M059J (cell line): ENCODE measurements around the gene CIDEB. TPM values are rescaled to one million over a fixed set of nuclear protein-coding genes. Genes with fewer than 3 reads are reported as not detected.

Experiments used
- DNase-seq: peaks from one replicate; pipeline ENCODE4 v3.0.0-alpha.2; 2012; ENCODE audit warnings: low read depth
- total RNA-seq: library from RNA; depleted of rRNA; stranded (reverse); fragments of >200 nt; shearing (Covaris generic); gene quantifications from 2 replicates; pipeline ENCODE4 v1.2.3, GENCODE V29; 2014

The CIDEB gene
- total RNA-seq, 1 experiment from 2014 or later, result not detected

- DNase-seq, result no peak
Observed at GRCh38 chr14:24312736-24313507, 5.1 kb upstream of the CIDEB start.

DNA sequence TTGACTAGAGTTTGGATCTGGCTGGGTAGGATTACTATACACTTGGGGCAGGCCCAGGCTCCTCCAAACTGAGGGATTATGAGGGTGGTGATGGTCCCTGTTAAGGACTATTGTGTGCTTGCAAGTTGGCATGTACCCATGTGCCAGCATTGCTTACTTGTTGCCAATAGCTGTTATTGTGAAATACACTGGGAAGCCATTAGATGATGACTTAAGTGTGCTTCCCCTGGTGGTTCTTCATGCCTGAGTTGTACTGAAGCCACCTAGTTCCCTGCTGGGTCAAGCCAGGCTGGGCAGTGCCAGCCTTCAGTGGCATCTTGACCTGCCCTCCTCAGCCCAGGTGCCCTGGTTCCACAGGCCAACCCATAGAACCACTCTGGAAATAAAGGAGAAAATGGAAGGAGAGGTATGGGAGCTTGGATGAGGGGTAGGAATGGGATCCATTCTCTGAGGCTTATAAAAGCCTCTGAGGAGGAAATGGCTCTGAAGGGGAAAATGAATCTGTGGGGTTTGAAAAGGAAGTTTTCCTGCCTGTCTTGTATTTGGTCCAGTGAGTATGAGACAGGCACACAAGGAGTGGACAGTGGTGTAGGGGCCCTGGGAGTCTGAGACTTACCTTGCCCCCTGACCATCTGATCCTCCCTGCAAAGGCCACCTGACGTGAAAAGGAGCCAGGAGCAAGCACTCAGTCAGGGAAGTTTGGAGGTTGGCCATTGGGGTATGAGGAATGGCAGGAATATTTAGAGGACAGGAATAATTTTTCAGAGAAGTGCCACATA is 4.2 kb upstream of the CIDEB start:
- no peak for DNase-seq

DNA sequence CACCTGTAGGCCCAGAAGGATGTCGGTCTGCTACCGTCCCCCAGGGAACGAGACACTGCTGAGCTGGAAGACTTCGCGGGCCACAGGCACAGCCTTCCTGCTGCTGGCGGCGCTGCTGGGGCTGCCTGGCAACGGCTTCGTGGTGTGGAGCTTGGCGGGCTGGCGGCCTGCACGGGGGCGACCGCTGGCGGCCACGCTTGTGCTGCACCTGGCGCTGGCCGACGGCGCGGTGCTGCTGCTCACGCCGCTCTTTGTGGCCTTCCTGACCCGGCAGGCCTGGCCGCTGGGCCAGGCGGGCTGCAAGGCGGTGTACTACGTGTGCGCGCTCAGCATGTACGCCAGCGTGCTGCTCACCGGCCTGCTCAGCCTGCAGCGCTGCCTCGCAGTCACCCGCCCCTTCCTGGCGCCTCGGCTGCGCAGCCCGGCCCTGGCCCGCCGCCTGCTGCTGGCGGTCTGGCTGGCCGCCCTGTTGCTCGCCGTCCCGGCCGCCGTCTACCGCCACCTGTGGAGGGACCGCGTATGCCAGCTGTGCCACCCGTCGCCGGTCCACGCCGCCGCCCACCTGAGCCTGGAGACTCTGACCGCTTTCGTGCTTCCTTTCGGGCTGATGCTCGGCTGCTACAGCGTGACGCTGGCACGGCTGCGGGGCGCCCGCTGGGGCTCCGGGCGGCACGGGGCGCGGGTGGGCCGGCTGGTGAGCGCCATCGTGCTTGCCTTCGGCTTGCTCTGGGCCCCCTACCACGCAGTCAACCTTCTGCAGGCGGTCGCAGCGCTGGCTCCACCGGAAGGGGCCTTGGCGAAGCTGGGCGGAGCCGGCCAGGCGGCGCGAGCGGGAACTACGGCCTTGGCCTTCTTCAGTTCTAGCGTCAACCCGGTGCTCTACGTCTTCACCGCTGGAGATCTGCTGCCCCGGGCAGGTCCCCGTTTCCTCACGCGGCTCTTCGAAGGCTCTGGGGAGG is 3.1 kb upstream of the CIDEB start, which contains the start of gene LTB4R:
Gene LTB4R, plus strand, starts transcription at position 857 of the 959 bp plus-strand sequence. CDS start 4,150 bp downstream, outside the sequence.
- DNase-seq, result no peak

DNA sequence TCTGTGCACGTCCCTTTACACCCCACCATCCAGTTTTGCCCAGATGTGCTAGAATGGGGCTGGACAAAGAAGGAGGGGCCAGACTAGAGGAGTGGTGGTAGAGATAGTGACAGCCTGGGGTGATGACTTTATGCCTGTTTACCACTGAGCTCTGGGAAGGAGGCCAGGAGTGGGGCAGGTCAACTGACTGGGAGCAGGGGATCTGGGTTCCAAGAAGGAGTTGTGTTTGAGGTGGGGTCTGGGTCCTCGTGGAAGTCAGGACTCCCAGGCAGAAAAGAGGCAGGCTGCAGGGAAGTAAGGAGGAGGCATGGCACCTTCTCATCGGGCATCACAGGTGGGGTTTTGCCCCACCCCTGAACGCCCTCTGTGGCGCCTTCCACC is 2.5 kb upstream of the CIDEB start:
- no peak for DNase-seq

DNA sequence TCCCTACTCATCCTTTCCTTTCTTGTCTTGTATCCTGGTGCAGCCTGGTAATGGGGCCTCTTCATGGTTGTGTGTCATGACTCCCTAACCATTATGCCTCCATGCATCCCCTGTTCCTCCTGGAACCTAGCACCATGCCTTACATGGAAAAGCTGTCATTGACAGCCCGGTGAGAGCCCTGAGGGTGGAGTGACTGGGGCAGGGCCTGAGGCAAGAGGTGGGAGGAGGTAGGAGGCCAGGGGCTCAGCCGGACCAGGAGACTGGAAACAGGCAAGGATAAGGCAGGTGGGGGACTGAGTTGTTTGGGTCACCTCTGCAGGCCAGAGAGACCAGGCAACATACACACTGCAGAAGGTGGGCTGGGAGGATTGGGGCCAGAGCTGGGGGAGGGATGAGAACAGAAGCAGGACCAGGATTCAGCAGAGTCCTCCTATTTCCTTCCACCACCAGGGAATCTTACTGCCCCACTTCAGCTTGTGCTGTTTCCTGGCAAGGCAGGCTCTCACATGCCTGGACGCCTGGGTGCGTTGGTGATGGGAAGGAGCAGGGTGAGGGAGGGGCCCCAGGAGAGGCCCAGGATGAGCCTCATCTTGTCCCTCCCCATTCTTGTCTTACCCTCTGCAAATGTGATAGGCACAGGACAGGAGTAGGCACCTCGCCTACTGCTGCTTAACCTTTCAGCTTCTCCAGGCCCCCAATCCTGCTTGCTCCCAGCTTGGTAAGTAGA is 1.9 kb upstream of the CIDEB start, which contains the start of gene LTB4R2:
Gene LTB4R2, plus strand, starts transcription at position 603 of the 727 bp plus-strand sequence. CDS start 525 bp downstream, outside the sequence.
- DNase-seq, result no peak

GRCh38 chr14:24308342-24309124 is 756 bp upstream of the CIDEB start:
- DNase-seq, result no peak

DNA sequence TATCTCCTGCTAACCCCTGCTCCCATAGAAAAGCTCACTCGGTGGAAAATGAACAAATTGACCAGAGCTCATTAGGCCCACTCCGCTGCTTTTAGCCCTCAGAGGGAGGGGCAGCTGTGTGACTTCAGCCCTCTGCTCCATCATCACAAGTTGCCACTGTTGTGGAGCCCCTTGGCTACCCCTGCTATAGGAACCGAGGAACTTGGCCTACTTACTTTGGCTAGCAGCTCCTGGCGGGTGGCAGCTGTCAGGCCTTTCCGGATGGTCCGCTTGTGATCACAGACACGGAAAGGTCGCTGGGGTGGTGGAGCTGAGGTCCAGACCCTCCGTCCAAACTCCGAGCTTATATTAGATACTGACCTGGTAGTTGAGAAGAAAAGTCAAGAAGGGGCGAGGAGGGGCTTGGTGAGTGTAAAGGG is 612 bp downstream of the CIDEB start:
- no peak for DNase-seq

DNA sequence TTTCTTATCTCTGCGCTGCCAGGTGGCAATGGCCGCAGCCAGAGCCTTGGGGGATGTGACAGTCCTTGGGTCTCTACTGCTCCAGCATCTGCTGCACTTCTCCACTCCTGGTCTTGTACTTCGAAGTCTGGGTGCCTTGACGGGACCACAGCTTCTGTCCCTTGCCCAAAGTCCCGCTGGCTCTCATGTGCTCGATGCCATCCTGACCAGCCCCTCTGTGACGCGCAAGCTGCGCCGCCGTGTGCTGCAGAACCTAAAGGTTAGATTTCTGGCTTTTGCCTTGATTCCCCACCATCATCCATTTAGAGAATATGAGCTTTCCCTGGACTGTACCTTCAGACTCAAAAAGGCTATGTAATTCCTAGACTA is 3.8 kb downstream of the CIDEB start:
- DNase-seq, result no peak

DNA sequence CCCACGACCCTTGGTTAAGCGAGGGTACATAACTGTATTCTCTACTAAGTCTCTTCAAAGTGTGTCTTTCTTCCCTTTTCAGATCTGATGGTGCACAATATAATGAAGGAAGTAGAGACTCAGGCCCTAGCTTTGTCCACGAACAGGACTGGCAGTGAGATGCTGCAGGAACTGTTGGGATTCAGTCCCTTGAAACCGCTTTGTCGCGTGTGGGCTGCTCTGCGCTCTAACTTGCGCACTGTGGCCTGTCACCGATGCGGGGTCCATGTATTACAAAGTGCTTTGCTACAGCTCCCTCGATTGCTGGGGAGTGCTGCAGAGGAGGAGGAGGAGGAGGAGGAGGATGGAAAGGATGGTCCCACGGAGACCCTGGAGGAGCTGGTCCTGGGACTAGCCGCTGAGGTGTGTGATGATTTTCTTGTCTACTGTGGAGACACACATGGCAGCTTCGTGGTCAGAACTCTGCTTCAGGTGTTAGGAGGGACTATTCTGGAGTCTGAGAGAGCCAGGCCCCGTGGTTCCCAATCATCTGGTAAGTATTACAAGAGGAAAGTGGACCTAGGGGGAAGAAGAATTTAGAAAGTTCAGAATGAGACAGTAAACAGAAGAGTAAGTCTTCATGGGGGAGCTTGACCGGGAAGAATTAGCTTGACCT is 7.3 kb downstream of the CIDEB start:
- no peak for DNase-seq

- peak; percentile 83 for DNase-seq
Observed at GRCh38 chr14:24299255-24300191, 8.3 kb downstream of the CIDEB start, which contains the start of the genes DHRS1 and NOP9. TSS of gene DHRS1 (minus strand) at chr14:24299780. CDS start at chr14:24299106, 674 bp downstream. TSS of gene NOP9 (plus strand) at chr14:24299850. CDS start at chr14:24299955, 105 bp downstream.

- DNase-seq, result peak; percentile 95
Observed at GRCh38 chr14:24298892-24299254, 8.9 kb downstream of the CIDEB start.

- DNase-seq, result peak; percentile 42
Observed at GRCh38 chr14:24297190-24297964, 10.4 kb downstream of the CIDEB start.

DNA sequence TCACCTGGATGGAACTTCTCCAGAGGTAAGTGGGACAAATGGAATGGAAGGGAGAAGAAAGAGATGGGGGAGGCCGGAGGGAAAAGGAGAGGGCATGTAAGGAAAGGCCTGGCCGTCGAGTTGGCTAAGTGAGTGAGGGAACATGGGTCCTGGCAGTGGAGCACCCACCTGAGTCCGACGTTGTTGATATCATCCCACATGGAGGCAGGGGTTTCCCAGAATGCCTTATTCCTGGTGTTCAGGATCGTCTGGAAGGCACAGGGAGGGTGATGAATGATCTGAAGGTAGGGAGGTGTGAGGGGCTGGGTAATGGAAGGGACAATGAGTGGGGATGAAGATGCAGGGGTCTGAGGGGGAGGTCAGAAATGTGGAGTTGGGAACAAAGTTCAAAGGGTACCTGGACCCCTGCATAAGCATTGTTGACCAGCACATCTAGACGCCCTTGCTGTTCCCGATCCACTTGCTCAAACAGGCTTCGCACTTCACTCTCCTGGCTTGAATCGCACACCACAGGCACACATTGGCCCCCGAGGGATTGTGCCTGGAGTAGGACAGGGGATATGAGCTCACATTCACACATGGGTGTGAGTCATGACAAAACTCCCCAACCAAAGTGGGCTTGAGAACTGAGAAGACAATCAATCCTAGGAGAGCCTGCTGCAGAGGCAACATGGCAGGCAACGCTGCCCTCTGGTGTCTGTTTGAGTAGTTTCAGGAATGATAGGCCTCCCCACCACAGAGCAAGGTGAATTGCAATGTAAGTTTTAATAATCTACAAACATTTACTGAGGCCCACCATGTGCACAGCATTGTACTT is 11.2 kb downstream of the CIDEB start:
- peak; percentile 87 for DNase-seq

DNA sequence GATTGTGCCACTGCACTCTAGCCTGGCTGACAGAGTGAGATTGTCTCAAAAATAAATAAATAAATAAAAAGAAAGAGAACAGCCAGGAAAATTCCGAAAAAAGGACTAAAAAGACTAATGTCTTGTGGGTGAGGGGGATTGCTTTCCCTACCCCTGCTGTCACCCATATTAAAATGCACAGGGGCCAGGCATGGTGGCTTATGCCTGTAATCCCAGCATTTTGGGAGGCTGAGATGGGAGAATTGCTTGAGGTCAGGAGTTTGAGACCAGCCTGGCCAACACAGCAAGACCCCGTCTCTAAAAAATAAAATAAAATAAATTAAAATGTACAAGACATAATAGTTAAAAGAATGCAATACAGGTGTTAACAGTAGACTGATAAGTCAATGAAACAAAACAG is 14.3 kb downstream of the CIDEB start:
- no peak for DNase-seq

GRCh38 chr14:24292118-24292807 is 15.5 kb downstream of the CIDEB start:
- DNase-seq, result no peak
